HG03342 (cell line): Measurements from ENCODE around the gene TMEM200C.
"Not testable (repeated sequence)": the region's sequence is repeated elsewhere in the genome, so short reads cannot be mapped to it uniquely, and the experiment has no call there.

ENCODE experiments used
- ATAC-seq: cut with Tn5 transposase; IDR thresholded peaks from one replicate; pipeline ENCODE4 v1.9.1; 2021; ENCODE audit warnings: mild to moderate bottlenecking, moderate library complexity; ENCODE audit not compliant: unreplicated experiment

TMEM200C gene

DNA sequence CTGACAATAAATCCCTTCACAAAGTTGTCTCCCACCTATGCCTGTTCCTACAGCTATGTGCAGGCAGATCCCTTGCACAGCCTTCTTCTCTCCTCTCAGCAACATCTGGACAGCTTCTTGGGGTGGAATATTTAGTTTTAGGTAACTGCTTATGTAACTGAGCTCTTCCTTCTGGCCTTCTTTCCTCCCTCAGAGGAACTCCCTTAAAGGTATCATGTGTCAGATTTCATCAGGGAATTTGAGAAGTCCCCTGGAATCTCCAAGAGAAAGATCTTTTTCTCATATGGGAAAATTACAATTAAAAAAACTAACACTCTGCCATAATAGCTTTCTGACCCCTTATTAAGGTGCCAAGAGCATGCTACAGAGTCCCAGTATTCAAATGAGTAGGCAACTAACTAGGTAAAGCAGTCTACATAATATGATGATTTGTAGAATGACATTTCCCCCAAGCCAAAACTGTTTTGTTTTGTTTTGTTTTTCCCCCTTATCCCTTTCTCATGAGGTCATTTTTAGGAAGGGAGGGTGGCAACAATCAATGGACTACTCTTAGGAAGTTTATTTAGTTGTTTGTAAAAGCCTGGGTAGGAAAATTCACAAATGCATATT lies 2.4 kb downstream of the TMEM200C start:
- no peak for ATAC-seq

DNA sequence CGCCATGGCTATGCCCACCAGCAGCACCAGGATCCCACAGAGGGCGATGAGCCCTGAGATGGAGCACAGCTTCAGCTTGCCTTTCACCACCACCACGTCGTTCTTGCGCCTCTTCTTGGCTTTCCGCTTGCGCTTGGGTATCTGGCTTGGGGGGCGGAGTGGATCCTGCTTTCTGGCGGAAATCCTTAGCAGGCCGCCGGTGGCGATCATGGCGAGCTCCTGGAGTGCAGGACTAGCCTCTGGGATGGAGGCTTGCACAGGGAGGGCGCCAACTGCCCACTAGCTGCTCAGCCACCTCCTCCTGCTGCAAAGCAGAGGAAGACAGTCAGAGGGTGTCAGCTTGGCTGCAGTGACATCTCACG lies 3.5 kb downstream of the TMEM200C start:
- ATAC-seq = no peak

DNA sequence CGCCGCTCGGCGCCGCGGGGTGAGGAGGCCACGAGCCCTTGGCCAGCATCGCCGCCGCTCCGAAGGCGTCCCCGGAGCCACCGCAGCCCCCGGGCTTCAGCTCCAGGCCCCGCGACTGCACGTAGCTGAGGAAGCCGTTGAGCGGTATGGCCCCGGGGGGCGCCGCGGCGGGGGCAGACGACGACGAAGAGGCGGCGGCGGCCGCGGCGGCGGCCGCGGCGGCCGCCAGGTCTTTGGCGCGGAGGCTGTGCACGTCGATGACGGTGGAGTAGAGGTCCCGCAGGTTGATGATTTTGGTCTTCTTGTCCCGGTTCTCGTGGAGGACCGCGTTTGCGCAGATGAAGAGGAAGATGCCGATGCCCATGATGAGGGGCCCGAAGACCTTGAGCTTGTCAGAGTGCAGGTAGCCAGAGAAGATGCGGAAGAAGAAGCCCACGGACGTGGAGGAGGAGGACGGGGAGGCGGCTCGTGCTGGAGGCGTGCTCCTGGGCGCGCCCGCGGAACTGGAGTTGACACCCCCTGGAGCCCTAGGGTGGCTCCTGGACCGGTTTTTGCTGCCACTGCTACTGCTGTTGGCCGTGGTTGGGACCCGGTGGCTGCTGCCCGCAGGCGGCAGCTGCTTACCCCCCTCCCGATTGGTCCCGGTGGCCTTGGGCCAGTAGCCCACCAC lies 4.0 kb downstream of the TMEM200C start:
- ATAC-seq = no peak

DNA sequence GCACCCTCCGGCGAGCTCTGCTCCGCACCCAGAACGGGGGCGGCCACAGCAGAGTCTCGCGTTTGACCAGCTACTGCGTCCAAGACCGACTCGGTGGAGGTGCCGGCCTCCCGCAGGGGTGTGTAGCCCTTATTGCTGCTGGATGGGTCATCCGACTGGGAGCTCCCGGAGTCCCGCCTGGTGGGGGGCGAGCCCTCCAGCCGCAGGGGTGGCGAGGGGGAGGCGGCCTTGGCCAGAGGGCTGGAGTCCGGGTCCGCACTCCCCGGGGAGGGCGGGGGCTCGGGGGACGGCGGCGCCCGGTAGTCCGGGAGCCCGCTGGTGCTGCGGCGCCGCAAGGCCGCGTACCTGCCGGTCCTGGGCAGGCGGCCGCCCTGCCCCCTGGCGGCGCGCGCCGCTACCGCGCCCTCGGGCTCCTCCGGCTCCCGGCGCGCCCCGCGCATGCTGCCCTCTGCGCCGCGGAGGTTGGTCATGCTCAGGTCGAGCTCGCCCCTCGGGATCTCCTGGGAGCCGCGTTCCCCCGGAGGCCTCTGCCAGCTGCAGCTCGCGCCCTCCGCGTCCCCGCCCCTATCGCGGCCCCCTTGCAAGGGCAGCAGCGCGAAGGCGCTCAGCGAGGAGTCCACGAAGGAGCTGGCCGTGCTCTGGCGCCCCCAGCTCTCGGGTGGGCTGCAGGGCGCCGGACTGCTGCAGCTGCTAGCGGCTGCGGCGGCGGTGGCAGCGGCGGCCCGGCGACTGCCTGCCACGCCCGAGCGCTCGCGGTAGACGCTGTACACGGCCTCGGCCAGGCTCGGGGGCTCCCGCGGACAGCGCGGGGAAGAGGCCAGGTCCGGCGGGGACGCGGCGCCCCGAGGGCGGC lies 4.8 kb downstream of the TMEM200C start:
- ATAC-seq = peak; percentile 87

DNA sequence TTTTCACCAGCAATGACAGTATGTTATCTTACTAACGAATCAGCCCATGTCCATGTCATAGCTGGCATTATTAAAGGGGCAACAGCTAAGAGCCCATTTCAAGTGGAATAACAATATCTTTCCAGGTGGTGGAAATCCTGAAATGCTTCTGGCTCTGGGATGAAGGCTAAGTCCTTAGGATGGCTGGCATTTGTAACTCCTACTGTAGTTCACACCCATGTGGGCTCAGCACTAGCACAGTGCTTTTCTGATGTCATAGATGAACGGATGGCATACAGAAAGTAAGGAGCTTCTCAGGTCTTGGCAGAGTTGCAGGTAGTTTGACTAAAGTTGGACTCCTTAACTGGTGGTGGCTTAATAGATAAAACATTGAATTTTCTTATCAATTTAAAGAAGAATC lies 10.0 kb downstream of the TMEM200C start:
- no peak for ATAC-seq

DNA sequence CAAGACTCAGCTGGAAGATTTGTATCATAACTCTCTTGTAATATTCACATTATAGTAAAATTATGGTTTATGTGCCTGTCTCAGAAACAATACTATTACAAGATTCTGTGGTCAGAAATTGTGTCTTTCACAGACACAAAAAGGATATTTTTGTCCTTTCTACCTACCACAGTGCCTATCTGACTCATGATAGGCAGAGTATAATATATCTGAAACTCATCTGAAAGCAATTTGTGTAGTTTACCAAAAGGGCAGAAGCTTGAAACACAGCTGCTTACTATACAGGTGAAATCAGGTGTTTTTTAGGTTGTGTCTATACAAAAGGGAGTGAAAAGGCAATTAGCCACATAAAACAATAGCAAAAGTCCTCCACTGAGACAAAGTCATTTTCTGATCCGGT lies 10.9 kb downstream of the TMEM200C start:
- no peak for ATAC-seq

DNA sequence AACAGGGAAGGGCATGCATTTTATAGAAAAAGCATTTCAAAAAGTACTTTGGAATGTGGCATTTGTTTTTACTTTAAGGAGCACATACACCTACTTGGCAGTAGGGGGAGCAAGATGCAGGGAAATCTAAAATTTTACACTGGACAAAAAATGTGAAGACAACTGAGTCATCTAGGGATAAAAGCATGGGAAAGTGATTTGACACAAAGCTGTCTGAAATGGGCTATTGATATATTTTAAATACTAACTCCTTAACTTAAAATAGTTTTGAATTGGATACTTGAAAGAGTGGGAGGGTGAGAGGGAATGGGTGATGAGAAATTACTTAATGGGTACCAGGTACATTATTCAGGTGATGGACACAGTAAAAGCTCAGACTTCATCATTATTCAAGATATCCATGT lies 15.8 kb downstream of the TMEM200C start:
- no peak for ATAC-seq

DNA sequence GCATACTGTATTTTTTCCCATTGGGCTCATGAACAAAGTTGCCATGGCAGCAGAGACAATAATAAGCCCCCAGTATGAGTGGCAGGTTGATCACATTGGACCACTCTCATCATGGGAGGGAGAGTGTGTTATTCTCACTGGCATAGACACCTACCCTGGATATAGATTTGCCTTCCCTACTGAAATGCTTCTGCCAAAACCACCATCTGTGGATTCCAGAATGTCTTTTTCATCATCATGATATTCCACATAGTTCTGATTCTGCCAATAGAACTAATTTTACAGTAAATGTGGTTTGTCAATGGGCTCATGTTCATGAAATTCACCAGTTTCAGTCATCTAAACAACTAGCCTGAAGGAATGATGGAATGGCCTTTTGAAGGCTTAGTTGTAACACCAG lies 18.4 kb downstream of the TMEM200C start:
- no peak for ATAC-seq

DNA sequence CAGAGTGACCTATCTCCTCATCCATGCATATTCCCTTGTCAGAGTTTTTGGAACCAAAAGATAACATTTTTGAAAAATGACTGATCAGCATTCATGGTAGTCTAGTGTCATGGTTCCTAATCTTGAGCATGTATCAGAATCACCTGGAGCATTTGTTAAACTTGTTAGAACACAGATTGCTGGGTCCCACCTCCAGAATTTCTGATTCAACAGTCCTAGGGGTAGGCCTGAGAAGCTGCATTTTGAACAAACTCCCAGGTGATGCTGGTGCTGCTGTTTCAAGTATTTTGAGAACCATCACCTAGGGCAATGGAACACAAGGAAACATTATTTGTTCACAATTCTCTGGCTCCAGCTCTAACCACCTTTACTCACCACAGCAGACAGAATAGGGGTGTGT lies 21.0 kb downstream of the TMEM200C start:
- no peak for ATAC-seq

DNA sequence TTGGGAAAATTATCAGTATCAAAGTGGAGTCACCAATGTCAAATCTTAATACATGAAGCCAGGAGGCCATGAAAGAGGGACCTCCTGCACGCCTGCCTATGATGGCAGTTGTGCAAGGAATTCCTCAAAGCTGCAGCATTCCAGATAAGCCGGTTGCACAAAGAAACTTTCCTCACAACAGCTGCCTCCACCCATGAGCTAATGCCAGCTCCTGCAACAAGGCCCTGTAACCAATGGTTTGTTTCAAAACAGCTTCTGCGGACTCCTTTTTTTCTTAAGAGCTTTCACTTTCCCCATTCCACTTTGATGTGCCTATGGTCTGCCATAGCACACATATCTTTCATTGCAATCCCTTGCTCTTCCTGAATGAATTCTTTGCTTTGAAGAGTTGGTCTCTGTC lies 22.4 kb downstream of the TMEM200C start:
- ATAC-seq = no peak

DNA sequence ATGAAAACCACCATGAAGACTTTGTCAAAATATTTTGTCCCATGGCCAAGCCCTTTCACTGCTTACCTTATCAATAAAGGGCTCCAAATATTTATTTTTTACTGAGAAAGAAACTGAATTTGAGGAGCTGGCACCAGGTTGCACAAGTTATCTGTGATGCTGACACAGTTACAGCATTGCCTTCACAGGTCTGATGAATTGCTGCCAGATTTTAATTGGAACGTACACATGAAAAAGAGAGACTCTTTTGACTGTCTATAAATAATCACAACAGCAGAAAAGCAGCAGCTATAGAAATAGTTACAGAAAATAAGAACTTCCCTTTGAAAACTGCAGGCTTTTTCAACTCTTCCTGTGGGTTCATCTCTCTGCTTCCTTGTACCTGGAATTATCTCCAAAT lies 23.9 kb downstream of the TMEM200C start:
- no peak for ATAC-seq

DNA sequence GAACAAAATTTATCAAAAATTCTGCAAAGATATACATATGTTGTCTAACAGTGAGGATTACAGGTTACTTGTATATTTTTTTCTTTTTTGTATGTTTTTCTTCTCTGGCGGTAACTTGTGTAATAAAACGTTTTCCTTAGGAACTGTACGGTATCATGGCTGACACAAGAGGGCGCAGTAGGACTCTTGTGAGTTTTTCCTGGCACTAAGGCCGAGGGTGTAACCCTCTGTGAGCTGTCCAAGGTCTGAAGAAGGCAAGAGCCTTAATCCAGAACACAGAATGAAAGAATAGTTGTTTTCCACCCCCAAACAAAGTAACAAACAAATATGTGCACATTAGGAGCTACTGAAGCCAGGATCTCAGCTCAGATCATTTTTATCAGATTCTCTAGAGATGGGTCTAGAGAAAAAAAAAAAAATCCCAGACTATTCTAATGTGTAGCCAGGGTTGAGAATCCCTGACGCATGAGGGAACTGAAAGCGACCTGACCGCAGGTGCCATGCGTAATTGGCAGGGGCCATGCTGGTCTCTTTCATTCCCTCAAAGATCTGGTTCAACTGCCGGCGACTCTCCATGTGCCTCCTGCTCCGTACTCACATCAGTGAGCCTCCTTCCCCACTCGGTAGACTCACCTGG lies 27.0 kb downstream of the TMEM200C start:
- peak; percentile 95 for ATAC-seq

DNA sequence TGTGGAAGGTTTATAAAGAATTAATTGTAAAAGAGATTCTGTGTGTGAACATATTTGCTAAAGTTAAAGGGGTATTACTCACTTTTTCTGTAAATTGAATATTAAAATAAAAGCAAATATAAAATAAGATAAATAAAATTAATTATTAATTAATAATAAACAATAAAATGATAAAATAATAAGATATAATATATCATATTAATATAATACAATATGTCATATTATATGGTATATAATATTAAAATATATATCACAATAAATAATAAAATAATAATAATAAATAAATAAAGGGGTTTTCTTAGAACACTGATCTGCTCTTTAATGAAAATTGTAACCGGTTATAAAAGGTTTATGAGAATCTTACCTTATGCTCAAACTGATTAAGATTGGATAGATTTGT lies 29.8 kb downstream of the TMEM200C start:
- no peak for ATAC-seq

DNA sequence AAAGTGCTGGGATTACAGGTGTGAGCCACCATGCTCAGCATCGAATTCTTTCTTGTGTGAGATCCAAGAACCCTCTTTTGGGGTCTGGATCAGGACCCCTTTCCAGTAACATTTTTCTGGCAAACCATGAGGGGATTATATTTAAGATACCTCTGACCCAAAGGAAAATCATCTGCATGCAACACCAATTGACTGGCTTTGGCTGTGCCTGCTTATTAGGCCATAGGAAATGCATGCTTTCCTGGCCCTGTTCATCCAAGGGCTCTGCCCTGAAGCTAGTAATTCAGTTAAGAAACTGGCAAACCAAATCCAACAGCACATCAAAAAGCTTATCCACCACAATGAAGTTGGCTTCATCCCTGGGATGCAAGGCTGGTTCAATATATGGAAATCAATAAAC lies 33.2 kb downstream of the TMEM200C start:
- not testable (repeated sequence) for ATAC-seq

DNA sequence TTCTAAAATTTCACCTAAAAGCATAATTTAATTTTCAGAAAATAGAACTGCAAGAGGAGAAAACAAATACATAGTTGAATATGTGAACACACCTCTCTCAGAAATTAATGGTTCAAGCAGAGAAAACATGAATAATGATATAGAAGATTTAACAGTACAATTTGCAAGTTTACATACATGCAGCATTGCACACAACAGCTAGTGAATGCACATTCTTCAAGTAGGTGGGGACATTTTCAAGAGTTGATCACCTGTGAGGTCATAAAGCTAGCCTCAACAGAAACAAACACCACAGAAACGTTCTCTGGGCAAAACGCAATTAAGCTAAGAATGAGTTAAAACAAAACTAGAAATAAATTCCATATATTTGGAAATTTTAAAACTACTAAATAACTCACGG lies 38.1 kb downstream of the TMEM200C start:
- no peak for ATAC-seq

DNA sequence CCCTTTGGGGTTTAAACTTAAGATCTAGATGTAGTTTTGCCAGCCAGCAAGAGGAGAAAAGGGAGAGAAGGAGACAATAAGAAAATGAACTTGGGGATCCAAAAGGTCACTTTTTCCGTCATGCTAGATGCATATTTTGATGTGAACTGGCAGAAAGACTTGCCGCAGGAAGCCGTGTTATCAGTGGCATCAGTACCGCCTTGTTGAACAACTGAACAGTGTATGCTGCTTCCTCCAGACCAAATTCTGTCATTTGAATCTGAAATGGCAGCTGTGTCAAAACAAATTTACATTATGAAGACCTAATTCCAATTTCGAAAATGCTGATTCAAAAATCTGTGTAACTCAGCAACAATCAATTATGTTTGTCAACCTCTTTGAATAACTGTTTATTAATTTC lies 42.1 kb downstream of the TMEM200C start:
- ATAC-seq = no peak

DNA sequence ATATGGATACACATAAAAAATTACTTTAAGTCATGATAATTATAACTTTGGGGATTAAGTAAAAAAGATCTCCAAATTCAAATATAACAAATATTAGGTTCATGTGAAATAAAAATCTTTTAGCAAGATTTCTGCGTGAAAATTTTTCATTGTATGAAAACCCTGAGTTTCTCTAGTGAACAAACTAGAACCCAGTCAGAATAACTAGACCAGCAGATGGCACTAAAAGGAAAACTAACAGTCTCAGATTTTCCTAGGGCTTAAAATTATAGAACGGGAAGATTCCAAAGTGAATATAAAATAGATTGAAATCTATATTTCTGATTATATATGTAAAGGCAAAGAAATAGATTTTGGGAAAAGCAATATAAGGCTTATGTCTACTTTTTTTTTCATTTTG lies 43.3 kb downstream of the TMEM200C start:
- ATAC-seq = no peak

DNA sequence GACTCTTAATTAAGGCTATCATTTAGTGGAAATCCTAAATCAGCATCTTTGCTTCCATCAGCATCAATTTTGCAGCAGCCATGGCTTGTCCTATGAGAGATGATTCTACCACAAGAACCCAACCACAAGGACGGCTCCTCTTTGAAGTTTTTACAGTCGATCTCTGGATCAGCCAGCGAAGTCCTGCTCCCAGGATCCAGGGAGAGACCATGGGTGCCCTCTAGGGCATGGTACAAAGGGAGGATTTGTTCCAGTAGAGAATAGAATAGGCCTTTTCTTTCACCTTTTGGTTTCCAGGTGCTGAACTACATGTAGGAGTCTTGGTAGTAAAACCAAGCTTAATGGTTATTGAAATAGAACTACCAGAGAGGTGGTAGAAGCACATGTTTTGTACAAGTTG lies 52.7 kb downstream of the TMEM200C start:
- no peak for ATAC-seq

DNA sequence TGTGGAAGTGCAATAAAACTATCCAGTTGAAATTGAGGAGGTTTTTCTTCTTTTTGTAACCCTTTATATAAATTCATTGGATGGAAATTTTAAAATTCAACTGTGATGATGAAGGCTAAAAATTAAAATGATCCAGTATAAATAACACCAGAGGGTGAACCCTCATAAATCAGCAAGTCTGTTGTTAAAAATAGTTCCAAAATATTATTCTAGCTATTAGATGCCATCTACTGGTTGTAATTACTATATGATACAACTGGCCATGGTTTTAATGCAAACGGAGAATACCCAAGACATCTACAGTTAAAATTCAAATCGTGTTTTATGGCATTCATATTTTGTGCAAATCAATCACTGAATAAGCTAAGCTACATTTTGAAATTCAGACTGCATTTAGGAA lies 53.8 kb downstream of the TMEM200C start:
- no peak for ATAC-seq

DNA sequence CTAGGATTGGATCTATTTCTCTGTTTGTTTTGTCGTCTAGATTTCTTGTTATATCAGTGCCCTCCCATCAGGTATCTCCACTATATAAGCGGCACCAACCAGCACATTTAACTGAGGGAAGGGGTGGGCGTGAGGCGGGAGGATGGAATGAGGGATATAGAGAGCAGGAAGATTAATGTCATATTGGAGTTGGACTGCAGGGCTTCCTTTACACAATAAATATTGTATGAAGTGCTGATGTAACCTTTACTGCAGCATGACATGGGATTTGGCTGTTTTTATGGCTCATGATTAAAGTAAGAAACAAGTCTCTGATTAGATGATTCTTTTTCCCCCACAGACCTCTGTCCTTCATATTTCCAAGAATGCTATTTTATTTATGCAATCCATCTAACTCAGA lies 54.8 kb downstream of the TMEM200C start:
- ATAC-seq = no peak

DNA sequence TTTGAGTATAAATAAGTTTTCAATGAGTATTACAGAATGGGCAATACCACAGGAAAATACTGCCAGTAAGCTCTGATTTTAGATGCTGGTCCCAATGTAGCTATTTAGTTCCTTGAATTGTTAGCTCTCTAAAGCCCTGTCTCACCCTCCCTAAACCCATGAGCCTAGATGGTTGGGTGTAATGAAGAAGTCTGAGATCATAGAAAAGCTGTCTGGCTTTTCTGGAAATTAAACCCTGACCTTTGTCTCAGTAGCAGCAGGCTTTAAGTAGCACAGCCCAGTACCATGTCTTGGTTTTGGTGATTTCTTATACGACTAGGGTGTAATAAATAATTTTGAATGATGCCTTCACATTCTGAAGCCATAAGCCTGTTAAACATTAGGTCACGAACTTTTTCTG lies 55.3 kb downstream of the TMEM200C start:
- ATAC-seq = no peak

DNA sequence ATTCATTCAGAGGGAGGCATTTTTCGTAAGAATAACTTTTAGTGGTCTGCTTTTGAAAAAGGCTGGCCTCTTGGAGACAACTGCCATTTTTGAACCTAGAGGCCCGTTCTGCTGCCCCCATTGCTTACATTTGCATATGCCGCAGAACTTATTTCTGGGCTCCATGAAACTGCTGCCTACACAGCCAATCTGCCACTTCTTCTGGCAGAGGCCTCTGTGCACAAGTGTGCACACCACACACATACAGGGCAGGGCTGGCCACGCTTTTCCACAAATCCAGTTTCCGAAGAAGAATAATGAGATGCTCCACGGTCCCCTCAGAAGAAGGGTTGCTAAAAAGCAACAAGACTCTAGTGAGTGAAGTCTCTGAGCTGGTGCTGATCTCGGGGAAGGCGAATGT lies 56.2 kb downstream of the TMEM200C start:
- ATAC-seq = no peak
